Hepatocyte (in vitro differentiated cells): ENCODE data around the gene SAMD11. TPM values are rescaled to one million over a fixed set of nuclear protein-coding genes. Genes with fewer than 3 reads are reported as not detected.

Source experiments
- DNase-seq: peaks from one replicate; pipeline ENCODE4 v3.0.0-alpha.2; 2016; ENCODE audit warnings: low spot score
- H2AFZ ChIP-seq: fragments of 200-600 bp; sonication (generic); 2 replicates; pipeline ENCODE4 v1.6.0; 2016; ENCODE audit warnings: antibody characterized with exemption, mild to moderate bottlenecking
- H3K27ac ChIP-seq: fragments of 200-600 bp; sonication (generic); 2 replicates; pipeline ENCODE4 v1.5.1; 2016; ENCODE audit warnings: mild to moderate bottlenecking
- H3K27me3 ChIP-seq: fragments of 200-600 bp; sonication (generic); 2 replicates; pipeline ENCODE4 v1.6.1; 2016
- H3K36me3 ChIP-seq: fragments of 200-600 bp; sonication (generic); replicated peaks from 2 replicates; pipeline ENCODE4 v1.5.1; 2016; ENCODE audit warnings: low read depth; ENCODE audit not compliant: insufficient read depth
- H3K4me1 ChIP-seq: fragments of 200-600 bp; sonication (generic); 2 replicates; pipeline ENCODE4 v1.5.1; 2016; ENCODE audit warnings: mild to moderate bottlenecking, moderate library complexity; ENCODE audit not compliant: insufficient read depth
- H3K4me2 ChIP-seq: fragments of 200-600 bp; sonication (generic); 2 replicates; pipeline ENCODE4 v1.6.0; 2016
- H3K4me3 ChIP-seq: fragments of 200-600 bp; sonication (generic); 2 replicates; pipeline ENCODE4 v1.5.1; 2016; ENCODE audit warnings: mild to moderate bottlenecking
- H3K79me2 ChIP-seq: fragments of 200-600 bp; sonication (generic); 2 replicates; pipeline ENCODE4 v1.6.0; 2017; ENCODE audit warnings: mild to moderate bottlenecking
- H3K9me2 ChIP-seq: fragments of 200-600 bp; sonication (generic); replicated peaks from 2 replicates; pipeline ENCODE4 v1.6.0; 2017; ENCODE audit warnings: mild to moderate bottlenecking; ENCODE audit not compliant: insufficient read depth
- H3K9me3 ChIP-seq: fragments of 200-600 bp; sonication (generic); 2 replicates; pipeline ENCODE4 v1.5.1; 2016; ENCODE audit warnings: low read depth, mild to moderate bottlenecking
- H4K20me1 ChIP-seq: fragments of 200-600 bp; sonication (generic); 2 replicates; pipeline ENCODE4 v1.6.0; 2016; ENCODE audit warnings: mild to moderate bottlenecking; ENCODE audit not compliant: insufficient read depth, poor library complexity, severe bottlenecking
- CTCF ChIP-seq: fragments of 200-600 bp; sonication (generic); IDR thresholded peaks from 2 replicates; pipeline ENCODE4 v1.5.1; 2016; ENCODE audit warnings: antibody characterized with exemption, mild to moderate bottlenecking; ENCODE audit not compliant: poor library complexity
- EZH2 ChIP-seq: fragments of 200-600 bp; sonication (generic); IDR thresholded peaks from 2 replicates; pipeline ENCODE4 v1.6.1; 2016; ENCODE audit warnings: antibody characterized with exemption, mild to moderate bottlenecking, borderline replicate concordance
- EZH2phosphoT487 ChIP-seq: fragments of 200-600 bp; sonication (generic); IDR thresholded peaks from one replicate; pipeline ENCODE4 v1.6.1; 2018; ENCODE audit warnings: antibody characterized with exemption, mild to moderate bottlenecking, low read depth, moderate library complexity; ENCODE audit not compliant: unreplicated experiment, severe bottlenecking
- WGBS: methylation state at CpG from one replicate; pipeline ENCODE4 v1.1.6; 2016; ENCODE audit warnings: low lambda C conversion rate; ENCODE audit errors: missing lambda C conversion rate; 5-methylcytosine and 5-hydroxymethylcytosine counted together
- polyA plus RNA-seq: library from polyadenylated mRNA; unstranded; fragments of >200 nt; fragmentation: Nextera tagmentation; extraction: Ambion mirVana; gene quantifications from 2 replicates; pipeline ENCODE4 v1.2.1, GENCODE V29; 2016
- small RNA-seq: library from RNA; depleted of rRNA; stranded (forward); fragments of <200 nt; gene quantifications from one replicate; pipeline ENCODE3, GENCODE V24; 2014
- total RNA-seq: library from RNA; depleted of rRNA; stranded (reverse); fragments of >200 nt; gene quantifications from 2 replicates; pipeline ENCODE4 v1.2.3, GENCODE V29; 2014

The SAMD11 gene
- total and polyA plus RNA-seq, 2 experiments from 2014 or later: 9.5 to 17.1 TPM

- DNase-seq: peak; percentile 8
- Histone ChIP-seq H3K4me3 (no peak overlapping the region), H4K20me1 (no peaks in the 10 kb centered on the region), H2AFZ (no peak overlapping the region), H3K9me3 (no peaks in the 10 kb centered on the region), H3K4me1 (peaks cover 3% of the 10 kb centered on the region), H3K27ac (no peak overlapping the region), H3K27me3 (peaks cover 21% of the 10 kb centered on the region), H3K4me2 (no peak overlapping the region), H3K9me2 (no peaks in the 10 kb centered on the region), H3K79me2 (no peaks in the 10 kb centered on the region), H3K36me3 (no peaks in the 10 kb centered on the region)
- no peak for TF ChIP-seq EZH2
- no peak for TF ChIP-seq CTCF
- TF ChIP-seq EZH2phosphoT487: no peak
- 82% methylated on average over 15 of the region's 15 CpGs for WGBS
Measured at GRCh38 chr1:993379-993995, 69.8 kb downstream of the SAMD11 start.

Small RNA genes within 50 kb of the gene (small RNA-seq; reads per million reads assigned to genes)
- not detected for gene AL645608.4

Other genes starting within 250 kb of the SAMD11 start
- gene OR4F16, start 237.3 kb upstream of the SAMD11 start, total RNA-seq: 0.56 TPM in 1 of 2 replicates, not detected in the other
- gene OR4F16, start 237.3 kb upstream of the SAMD11 start, polyA plus RNA-seq: not detected in 2 replicates
- 29.3 and 44.3 TPM in 2 replicates for gene NOC2L, start 35.3 kb downstream of the SAMD11 start, total RNA-seq
- gene NOC2L, start 35.3 kb downstream of the SAMD11 start, polyA plus RNA-seq: 66.6 and 68.1 TPM in 2 replicates
- 4.1 and 13.8 TPM in 2 replicates for gene KLHL17, start 36.7 kb downstream of the SAMD11 start, total RNA-seq
- 25.0 and 35.4 TPM in 2 replicates for gene KLHL17, start 36.7 kb downstream of the SAMD11 start, polyA plus RNA-seq
- 0.60 and 0.72 TPM in 2 replicates for gene PLEKHN1, start 42.6 kb downstream of the SAMD11 start, total RNA-seq
- 2.4 and 5.6 TPM in 2 replicates for gene PLEKHN1, start 42.6 kb downstream of the SAMD11 start, polyA plus RNA-seq
- not detected in 2 replicates for gene PERM1, start 58.2 kb downstream of the SAMD11 start, total RNA-seq
- gene PERM1, start 58.2 kb downstream of the SAMD11 start, polyA plus RNA-seq: 1.3 and 1.6 TPM in 2 replicates
- 21.4 and 28.7 TPM in 2 replicates for gene HES4, start 76.2 kb downstream of the SAMD11 start, total RNA-seq
- gene HES4, start 76.2 kb downstream of the SAMD11 start, polyA plus RNA-seq: 74.5 and 107 TPM in 2 replicates
- 62.3 and 86.0 TPM in 2 replicates for gene ISG15, start 89.6 kb downstream of the SAMD11 start, total RNA-seq
- gene ISG15, start 89.6 kb downstream of the SAMD11 start, polyA plus RNA-seq: 88.5 and 89.6 TPM in 2 replicates
- gene AGRN, start 96.2 kb downstream of the SAMD11 start, total RNA-seq: 51.8 and 81.8 TPM in 2 replicates
- gene AGRN, start 96.2 kb downstream of the SAMD11 start, polyA plus RNA-seq: 53.3 and 61.2 TPM in 2 replicates
- 0.08 and 0.43 TPM in 2 replicates for gene RNF223, start 150.4 kb downstream of the SAMD11 start, total RNA-seq
- gene RNF223, start 150.4 kb downstream of the SAMD11 start, polyA plus RNA-seq: 0.88 and 2.6 TPM in 2 replicates
- 7.1 and 9.2 TPM in 2 replicates for gene C1orf159, start 192.2 kb downstream of the SAMD11 start, total RNA-seq
- gene C1orf159, start 192.2 kb downstream of the SAMD11 start, polyA plus RNA-seq: 21.7 and 25.1 TPM in 2 replicates
- not detected in 2 replicates for gene TTLL10, start 250.0 kb downstream of the SAMD11 start, total RNA-seq
- gene TTLL10, start 250.0 kb downstream of the SAMD11 start, polyA plus RNA-seq: 0.38 and 0.69 TPM in 2 replicates